Measurements from ENCODE around the gene FFAR1.
"Not testable (repeated sequence)": the region's sequence is repeated elsewhere in the genome, so short reads cannot be mapped to it uniquely, and the experiment has no call there.

The FFAR1 gene

DNA sequence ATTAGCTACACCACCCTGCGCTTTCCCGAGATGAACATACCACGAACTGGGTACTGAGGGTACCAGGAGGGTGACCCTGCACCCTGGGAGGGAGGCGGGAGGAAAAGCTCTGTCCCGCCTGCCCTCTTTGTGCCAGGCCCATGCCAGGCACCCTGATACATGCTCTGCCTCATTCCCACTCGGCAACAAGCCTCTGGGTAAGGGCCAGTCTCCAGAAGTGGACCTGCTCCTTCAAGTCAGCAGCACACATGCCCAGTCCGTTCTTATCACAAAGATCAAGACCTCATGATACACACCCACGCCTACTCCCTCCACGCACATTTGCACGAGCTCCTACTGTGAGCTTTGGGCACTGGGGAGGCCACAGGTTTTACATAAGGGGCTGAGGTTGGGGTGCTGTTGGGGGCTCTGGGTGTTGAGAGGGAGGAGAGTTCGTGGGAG is 2.0 kb upstream of the FFAR1 start:
- peak; percentile 14 for DNase-seq

DNA sequence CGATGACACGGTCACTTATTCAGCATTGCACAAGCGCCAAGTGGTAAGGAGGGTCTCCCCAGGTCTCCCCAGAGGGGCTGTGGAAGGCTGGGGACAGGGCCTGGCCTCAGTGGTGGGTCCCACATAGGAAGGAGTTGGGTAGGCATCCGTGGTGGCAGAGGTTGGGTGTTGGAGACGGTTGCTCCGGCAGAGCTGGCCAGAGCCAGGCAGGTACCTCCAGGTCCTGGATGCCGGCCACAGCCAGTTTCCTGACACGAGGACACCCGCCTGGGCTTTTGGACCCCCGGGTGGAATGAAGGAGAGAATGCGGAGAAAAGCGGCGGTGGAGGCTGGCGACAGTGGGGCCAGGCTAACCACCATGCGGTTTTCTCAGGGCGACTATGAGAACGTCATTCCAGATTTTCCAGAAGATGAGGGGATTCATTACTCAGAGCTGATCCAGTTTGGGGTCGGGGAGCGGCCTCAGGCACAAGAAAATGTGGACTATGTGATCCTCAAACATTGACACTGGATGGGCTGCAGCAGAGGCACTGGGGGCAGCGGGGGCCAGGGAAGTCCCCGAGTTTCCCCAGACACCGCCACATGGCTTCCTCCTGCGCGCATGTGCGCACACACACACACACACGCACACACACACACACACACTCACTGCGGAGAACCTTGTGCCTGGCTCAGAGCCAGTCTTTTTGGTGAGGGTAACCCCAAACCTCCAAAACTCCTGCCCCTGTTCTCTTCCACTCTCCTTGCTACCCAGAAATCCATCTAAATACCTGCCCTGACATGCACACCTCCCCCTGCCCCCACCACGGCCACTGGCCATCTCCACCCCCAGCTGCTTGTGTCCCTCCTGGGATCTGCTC is 1.3 kb upstream of the FFAR1 start:
- DNase-seq, result peak; percentile 69

DNA sequence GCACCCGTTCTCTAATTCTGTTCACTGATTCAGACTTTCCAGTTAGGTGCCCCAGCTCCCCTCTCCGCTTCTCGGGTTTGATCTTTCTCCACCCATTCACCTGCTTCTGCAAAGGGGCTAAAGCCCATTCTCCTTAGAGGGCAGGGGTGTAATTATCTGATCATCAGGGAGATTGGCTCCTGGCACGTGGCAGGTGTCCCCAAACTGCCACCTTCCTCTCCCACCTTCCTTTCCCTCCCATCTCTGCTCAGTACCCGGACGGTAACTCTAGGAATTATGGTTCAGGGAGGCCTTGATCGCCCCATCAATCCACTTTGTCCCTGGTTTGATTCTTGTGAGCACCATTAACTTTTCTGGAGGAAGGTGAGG is 212 bp downstream of the FFAR1 start:
- peak; percentile 21 for DNase-seq

DNA sequence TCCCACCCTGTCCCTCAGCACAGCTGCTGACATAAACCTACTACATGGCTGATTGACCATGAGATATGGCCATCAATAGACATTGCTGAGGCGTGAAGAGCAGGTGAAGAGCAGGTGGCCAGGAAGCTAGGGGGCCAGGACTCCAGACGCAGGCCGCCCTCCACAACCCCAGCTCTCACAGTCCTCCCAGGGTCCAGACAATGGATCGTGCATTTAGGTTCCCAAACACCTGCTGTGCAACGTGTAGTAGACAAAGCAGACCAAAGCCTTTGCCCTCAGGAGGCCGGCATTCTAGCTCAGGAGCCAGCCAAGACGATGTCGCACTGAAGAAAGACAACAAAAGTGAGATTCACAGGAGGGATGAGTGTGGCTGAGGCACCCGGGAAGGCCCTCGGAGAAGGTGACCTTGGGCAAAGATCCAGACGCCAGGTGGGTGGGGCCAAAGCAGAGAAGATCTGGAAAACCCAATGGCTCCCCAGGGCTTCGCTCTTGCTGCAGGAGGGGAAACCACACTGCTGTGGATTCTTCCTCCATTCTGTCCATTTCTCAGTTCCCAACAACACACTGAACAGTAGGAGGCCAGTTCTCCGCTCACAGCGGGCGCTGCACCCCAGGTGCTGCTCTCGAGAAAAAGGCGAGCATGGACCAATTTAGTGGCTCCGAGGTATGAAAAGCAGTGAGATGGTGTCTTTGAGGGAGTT is 1.4 kb downstream of the FFAR1 start:
- DNase-seq, result peak; percentile 11

DNA sequence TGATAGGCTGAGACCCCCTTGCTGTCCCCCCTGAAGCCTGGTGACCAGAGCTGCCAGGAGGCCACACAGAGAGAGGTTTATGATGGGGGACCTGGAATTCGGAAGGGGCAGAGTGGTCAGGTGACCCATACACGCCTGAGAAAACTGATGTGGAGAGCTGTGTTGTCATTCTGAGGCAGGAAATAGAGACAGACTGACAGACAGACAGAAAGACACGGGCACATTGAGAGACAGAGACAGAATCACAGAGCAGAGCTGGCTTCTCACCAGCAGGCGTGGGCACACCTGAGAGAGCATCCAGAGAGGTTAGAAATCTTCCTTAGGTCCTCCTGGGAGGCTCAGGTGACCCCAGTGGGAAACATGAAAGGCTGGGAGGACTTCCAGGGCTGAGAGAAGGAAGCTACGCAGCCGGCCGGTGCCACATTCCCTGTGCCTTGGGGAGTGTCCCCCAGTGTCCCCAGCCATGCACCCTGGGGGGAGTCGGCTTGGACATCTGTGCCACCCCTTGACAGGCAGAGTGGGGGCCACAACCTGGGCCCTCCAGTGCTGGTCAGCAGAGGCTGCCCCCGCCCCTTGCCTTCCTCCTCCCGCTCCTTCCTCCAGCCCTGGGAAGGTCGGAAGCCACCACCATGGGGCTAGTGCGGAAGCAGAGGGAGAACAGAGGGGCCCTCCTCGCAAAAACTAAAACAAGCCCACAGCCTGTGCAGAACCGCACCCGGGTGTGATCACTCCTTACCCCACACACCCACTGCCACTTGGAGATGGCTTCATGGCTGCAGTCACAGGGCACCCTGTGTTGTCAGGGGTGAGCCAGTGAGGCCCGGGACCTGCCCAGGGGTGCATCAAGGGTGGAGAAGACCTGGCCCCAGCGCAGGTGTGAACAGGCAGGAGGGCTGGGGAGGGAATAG is 2.2 kb downstream of the FFAR1 start:
- DNase-seq, result peak; percentile 9

DNA sequence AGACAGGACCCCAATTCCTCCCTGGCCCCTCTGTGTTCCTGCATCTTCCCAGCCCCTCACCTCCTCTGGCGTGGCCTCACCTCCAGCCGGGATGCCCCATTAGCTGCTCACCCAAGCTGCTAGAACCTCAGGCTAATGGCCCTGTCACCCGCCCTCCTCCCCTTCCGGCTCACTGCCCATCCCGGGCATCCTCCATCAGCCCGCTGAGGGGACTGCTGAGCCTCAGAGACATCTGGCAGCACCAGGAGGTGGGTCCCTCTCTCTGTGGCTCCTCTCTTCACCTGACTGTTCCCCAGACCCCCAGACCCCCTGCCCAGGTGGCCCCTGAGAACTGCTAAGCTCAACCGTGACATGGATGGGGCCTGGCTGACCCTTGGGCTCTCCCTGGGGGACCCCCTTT is 2.9 kb downstream of the FFAR1 start:
- DNase-seq, result peak; percentile 14

DNA sequence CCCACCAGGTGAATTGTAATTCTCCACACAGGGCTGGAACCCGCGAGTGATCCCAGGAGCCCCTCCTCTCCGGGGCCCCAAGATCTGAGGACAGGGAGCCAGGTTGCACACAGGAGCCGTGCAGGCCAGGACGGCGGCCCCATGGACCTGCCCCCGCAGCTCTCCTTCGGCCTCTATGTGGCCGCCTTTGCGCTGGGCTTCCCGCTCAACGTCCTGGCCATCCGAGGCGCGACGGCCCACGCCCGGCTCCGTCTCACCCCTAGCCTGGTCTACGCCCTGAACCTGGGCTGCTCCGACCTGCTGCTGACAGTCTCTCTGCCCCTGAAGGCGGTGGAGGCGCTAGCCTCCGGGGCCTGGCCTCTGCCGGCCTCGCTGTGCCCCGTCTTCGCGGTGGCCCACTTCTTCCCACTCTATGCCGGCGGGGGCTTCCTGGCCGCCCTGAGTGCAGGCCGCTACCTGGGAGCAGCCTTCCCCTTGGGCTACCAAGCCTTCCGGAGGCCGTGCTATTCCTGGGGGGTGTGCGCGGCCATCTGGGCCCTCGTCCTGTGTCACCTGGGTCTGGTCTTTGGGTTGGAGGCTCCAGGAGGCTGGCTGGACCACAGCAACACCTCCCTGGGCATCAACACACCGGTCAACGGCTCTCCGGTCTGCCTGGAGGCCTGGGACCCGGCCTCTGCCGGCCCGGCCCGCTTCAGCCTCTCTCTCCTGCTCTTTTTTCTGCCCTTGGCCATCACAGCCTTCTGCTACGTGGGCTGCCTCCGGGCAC is 3.9 kb downstream of the FFAR1 start:
- peak; percentile 14 for DNase-seq

DNA sequence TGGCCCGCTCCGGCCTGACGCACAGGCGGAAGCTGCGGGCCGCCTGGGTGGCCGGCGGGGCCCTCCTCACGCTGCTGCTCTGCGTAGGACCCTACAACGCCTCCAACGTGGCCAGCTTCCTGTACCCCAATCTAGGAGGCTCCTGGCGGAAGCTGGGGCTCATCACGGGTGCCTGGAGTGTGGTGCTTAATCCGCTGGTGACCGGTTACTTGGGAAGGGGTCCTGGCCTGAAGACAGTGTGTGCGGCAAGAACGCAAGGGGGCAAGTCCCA is 4.4 kb downstream of the FFAR1 start:
- DNase-seq, result no peak

DNA sequence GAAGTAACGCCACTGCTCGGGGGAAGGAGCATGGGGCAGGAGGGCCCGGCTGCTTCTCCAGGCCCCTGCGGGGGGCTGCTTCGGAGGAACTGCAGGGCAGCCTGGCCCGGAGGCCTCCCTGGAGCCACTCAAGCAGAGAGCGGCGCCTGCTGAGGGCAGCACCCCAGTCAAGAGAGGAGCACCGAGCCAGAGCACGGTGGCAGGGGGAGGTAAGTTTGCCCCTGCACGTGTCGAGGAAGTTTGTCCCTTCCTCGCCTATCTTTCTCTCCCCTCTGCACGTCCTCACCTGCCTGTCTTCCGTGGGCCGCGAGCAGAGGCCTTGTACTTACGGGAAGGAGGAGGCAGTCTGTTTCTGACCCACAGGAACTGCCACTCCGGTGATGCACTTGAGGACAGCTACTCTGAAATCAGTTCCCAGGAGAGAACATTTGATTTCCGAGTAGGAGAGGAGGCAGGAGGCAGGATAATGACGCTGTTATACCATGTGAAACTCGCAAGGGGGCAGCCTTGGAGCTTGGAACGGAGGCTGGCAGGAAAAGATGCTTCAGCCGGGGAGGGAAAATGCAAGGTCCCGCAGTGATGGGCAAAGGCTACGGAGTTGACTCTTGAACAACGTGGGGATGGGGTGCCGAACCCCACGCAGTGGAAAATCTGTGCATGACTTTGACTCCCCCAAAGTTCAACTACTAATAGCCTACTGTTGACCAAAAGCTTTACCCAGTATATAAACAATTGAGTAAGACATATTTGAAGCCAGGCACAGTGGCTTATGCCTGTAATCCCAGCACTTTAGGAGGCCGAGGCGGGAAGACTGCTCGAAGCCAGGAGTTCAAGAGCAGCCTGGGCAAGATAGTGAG is 5.0 kb downstream of the FFAR1 start:
- DNase-seq, result peak; percentile 65

DNA sequence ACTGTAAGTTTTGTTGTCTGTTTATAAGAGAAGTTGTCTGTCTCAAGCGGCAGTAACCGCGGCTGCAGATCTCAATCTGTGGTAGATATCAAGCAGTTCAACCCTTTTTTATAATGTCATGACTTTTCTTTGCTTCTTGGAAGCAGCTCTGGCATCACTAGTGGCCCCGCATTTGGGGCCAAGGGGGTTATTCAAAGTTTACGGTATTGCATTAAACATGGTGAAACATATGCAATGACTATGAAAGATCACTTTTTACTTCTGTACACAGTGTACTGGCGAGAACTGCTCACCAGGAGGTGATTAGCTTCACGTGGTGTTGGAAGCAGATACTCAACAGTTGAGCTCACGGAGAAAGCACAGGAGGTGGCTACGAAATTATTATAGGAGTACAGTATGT is 5.9 kb downstream of the FFAR1 start:
- peak; percentile 8 for DNase-seq

DNA sequence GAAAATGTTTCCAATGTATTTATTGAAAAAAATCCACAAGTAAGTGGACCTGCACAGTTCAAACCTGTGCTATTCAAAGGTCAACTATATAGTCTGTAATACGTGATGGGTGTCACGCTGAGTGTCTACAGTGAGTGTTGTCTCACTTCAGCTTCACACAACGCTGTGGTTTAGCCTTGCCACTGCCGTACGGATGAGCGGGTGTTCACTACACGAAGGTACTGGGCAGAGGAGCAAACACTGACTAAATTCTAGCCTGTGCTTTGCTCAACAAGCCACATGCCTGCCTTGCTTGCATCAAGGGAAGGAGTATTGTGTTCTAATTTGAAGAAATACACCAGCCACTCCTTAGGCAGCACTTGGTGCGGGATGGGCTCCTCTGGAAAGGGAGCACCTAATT is 7.2 kb downstream of the FFAR1 start:
- DNase-seq, result peak; percentile 4

DNA sequence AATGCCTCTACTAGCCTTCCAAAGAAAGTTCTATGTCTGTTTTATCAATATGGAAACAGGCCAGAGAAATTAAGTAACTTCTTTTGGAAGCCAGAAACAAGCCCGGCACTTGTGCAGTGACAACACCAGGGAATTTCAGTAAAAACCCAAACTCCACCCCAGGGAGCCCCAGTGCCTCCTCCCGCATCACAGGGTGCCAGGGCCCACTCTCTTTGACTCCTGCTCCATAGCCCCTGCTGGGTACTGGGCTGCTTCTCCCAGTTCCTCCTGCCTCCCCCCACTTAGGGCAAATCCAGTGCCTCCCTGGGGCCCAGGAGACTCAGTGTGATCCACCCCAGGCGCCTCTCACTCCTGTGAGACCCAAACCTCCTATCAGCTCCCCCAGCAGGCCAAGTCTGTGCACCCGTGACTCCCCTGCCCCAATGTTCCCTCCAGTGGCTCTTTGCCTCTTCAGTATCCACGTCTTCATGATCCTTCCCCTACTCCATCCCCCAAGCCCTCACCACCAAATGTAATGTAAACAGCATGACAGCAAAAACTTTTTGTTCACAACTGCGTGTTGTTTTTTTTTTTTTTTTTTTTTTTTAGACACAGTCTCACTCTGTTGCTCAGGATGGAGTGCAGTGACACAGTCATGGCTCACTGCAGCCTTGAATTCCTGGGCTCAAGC is 8.2 kb downstream of the FFAR1 start:
- DNase-seq, result no peak

DNA sequence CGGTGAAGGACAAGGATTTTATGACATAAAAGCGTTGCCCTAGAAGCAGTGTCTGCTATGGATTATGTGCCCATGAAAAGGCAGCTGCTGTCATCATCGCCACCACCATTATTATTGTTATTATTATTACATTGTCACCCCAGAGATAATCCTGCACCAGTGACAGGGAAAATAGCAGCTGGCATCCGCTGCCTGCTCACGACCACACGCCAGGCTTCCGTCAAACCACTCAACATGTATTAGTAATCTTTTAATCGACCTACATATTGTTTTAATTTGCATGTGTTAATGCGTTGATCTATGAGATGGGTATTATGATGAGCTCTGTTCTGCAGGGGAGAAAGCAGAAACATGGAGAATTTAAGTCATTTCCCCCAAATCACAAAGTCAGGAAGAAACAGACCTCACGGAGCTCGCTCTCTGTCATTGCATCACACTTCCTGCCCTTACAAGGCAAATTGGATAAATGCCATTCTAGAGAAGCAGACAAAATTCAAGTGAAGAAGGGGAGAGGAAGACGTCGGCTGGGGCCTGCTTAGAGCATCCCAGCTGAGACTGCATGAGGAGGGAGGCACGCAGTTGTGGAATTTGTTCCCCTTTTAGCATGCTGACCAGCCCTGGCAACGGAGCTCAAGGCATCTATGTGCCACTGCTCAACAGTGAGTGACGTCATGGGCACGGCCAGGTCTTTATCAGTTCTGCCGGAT is 10.3 kb downstream of the FFAR1 start, which contains the start of gene FFAR3:
Gene FFAR3 (plus strand): TSS at position 594 of the 707 bp plus-strand sequence. CDS start 431 bp downstream, outside the sequence.
- no peak for DNase-seq

DNA sequence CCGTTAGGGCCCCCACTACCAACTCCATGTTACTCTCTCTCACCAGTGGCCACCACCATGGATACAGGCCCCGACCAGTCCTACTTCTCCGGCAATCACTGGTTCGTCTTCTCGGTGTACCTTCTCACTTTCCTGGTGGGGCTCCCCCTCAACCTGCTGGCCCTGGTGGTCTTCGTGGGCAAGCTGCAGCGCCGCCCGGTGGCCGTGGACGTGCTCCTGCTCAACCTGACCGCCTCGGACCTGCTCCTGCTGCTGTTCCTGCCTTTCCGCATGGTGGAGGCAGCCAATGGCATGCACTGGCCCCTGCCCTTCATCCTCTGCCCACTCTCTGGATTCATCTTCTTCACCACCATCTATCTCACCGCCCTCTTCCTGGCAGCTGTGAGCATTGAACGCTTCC is 11.1 kb downstream of the FFAR1 start:
- not testable (repeated sequence) for DNase-seq

DNA sequence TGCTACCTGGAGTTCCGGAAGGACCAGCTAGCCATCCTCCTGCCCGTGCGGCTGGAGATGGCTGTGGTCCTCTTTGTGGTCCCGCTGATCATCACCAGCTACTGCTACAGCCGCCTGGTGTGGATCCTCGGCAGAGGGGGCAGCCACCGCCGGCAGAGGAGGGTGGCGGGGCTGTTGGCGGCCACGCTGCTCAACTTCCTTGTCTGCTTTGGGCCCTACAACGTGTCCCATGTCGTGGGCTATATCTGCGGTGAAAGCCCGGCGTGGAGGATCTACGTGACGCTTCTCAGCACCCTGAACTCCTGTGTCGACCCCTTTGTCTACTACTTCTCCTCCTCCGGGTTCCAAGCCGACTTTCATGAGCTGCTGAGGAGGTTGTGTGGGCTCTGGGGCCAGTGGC is 11.7 kb downstream of the FFAR1 start:
- DNase-seq, result not testable (repeated sequence)

DNA sequence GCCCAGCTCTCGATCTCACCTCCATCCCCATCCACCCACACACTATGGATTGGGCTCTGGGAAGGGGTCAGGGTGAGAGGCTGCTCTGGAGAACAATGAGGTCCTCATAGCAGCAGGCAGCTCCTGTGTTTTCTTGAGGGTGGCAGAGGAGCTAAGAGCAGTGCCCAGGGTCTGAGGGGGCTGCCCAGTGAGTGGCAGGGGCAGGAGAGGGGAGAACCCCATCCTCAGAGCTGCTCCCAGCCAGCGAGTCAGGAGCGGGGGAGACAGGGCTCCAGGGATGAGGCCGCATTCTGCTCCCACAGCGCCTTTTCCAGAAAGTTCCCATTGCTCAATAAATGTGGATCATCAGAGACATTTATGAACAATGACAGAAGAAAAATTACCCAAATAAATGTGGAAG is 12.4 kb downstream of the FFAR1 start:
- not testable (repeated sequence) for DNase-seq

DNA sequence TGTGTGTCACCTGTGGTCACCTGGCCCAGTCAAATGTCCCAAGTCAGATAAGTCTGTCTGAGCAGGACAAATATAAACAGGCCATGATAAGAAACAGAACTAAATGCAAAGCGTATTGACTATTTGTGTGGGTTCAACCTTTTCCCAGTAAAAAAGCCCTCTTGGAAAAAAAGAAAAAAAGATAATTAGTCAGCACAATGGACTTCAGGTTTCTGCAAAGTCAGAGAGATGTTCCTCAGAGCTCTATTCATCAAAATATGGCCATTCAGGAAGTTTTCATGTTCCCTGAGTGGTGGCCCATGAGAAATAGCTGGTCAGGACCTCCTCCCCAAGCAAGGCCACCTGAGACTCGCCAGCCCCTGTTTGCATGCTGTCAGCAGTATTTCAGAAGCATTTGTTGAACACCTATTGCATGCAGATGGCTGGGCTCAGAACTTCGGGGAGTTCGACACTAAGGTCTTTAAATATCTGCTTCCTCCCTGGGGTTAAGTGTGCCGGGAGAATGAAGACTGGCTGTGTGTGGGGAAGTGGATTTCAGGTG is 13.2 kb downstream of the FFAR1 start:
- DNase-seq, result no peak

DNA sequence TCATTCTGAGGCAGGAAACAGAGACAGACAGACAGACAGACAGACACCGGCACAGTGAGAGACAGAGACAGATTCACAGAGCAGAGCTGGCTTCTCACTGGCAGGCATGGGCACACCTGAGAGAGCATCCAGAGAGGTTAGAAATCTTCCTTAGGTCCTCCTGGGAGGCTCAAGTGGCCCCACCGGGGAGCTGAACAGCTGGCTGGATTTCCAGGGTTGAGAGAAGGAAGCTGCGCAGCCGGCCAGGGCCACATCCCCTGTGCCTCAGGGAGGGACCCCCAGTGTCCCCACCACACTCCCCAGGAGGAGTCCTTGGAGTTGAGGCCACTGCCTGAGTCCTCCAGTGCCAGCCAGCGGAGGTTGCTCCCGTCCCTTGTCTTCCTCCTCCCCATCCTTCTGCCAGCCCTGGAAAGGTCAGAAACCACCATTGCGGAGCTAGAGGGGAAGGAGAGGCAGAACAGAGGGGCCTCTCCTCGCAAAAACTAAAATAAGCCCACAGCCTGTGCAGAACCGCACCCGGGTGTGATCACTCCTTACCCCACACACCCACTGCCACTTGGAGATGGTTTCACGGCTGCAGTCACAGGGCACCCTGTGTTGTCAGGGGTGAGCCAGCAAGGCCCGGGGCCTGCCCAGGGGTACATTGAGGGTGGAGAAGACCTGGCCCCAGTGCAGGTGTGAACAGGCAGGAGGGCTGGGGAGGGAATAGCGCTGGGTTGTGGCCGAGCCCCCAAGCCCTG is 14.7 kb downstream of the FFAR1 start:
- no peak for DNase-seq

DNA sequence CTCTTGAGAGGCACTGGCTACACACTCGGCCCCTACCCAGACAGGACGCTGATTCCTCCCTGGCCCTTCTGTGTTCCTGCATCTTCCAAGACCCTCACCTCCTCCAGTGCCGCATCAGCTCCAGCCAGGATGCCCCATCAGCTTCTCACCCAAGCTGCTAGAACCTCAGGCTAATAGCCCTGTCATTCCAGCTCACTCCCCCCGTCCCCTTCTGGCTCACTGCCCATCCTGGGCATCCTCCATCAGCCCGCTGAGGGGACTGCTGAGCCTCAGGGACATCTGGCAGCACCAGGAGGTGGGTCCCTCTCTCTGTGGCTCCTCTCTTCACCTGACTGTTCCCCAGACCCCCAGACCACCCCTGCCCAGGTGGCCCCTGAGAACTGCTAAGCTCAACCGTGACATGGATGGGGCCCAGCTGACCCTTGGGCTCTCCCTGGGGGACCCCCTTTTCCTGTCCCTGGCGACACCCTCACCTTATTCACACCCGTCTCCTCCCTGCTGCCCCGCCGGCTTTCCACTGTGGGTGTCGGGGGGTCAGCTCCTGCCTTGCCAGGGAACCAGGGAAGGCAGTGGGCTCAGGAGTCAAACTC is 15.4 kb downstream of the FFAR1 start:
- DNase-seq, result no peak

Measured in activated T-cell treated with anti-CD3 and anti-CD28 coated beads, Interleukin-2, amount 50 U/mL, for 1 hour (primary cell).